ENCODE results near the gene RAB11FIP4. TPM values are rescaled to one million over a fixed set of nuclear protein-coding genes. Genes with fewer than 3 reads are reported as not detected.

RAB11FIP4 gene
- total and polyA plus RNA-seq, 7 experiments from 2014 or later: 16.1 to 82.4 (median 55.1) TPM

GRCh38 chr17:31389657-31390381 is 1.7 kb upstream of the RAB11FIP4 start:
- intact Hi-C loops (cut with micrococcal nuclease): loop anchor here (1.0 to 5.0 kb wide), 4 partner anchors 47 to 452 kb away; no protein-coding TSS in a partner anchor
- H3K4me1 ChIP-seq (ENCODE audit: control insufficient read depth in 2 of 2, insufficient read depth in 2 of 2, low read length in 2 of 2): no peaks in the 10 kb centered on the region
- Mint-ChIP-seq H3K27ac (no peak overlapping the region), H3K9me3 (peaks cover 0 to 3% (median 0%) of the 10 kb centered on the region in 11 donors), H3K4me3 (peak overlapping the region; percentile 51 to 84 (median 75)), H3K36me3 (no peaks in the 10 kb centered on the region), H3K4me1 (peaks cover 10 to 17% (median 16%) of the 10 kb centered on the region in 7 donors), H3K27me3 (peaks cover 28 to 57% (median 34%) of the 10 kb centered on the region in 5 donors)
- ChIA-PET CTCF (interaction anchor here (0.6 to 2.4 kb wide), 10 partner anchors 8 to 452 kb away, joined by 3 to 11 read pairs (median 3); no protein-coding TSS in a partner anchor), POLR2A (no interaction called here)
- no peaks in the 10 kb centered on the region for H3K9me3 ChIP-seq (ENCODE audit: control insufficient read depth in 2 of 3, low read length in 3 of 3)
- no peak for ATAC-seq
- H3K4me3 ChIP-seq (ENCODE audit: low read length): no peak overlapping the region
- H3K36me3 ChIP-seq (ENCODE audit: control insufficient read depth in 2 of 3, insufficient read depth in 3 of 3, low read length in 3 of 3): no peaks in the 10 kb centered on the region
- peak in 2 of 9 donors; percentile 13 to 19 for DNase-seq
- no peaks in the 10 kb centered on the region for H3K27me3 ChIP-seq (ENCODE audit: control insufficient read depth in 2 of 2, insufficient read depth in 2 of 2, low read length in 2 of 2)
- H3K27ac ChIP-seq (ENCODE audit: low read depth, low read length): no peak overlapping the region

GRCh38 chr17:31390426-31390747 is 1.1 kb upstream of the RAB11FIP4 start:
- peaks cover 0 to 3% (median 0%) of the 10 kb centered on the region in 11 donors for H3K9me3 Mint-ChIP-seq
- Histone ChIP-seq H3K9me3 (ENCODE audit: control insufficient read depth in 2 of 3, low read length in 3 of 3) (no peaks in the 10 kb centered on the region), H3K4me1 (ENCODE audit: control insufficient read depth in 2 of 2, insufficient read depth in 2 of 2, low read length in 2 of 2) (no peaks in the 10 kb centered on the region), H3K27me3 (ENCODE audit: control insufficient read depth in 2 of 2, insufficient read depth in 2 of 2, low read length in 2 of 2) (no peaks in the 10 kb centered on the region), H3K4me3 (ENCODE audit: low read length) (no peak overlapping the region), H3K27ac (ENCODE audit: low read depth, low read length) (no peak overlapping the region), H3K36me3 (ENCODE audit: control insufficient read depth in 2 of 3, insufficient read depth in 3 of 3, low read length in 3 of 3) (no peaks in the 10 kb centered on the region)
- H3K27ac Mint-ChIP-seq: no peak overlapping the region
- ChIA-PET POLR2A (no interaction called here), CTCF (interaction anchor here (0.6 to 2.4 kb wide), 7 partner anchors 8 to 135 kb away, joined by 3 to 11 read pairs (median 3); no protein-coding TSS in a partner anchor)
- intact Hi-C loops (cut with micrococcal nuclease): loop anchor here in 1 of 2 donors (2.0 kb wide), 1 partner anchor 46 kb away; no protein-coding TSS in a partner anchor
- DNase-seq (no peak), ATAC-seq (no peak)
- peaks cover 10 to 17% (median 16%) of the 10 kb centered on the region in 7 donors for H3K4me1 Mint-ChIP-seq
- no peaks in the 10 kb centered on the region for H3K36me3 Mint-ChIP-seq
- peaks cover 32 to 60% (median 38%) of the 10 kb centered on the region in 5 donors for H3K27me3 Mint-ChIP-seq
- peak overlapping the region; percentile 51 to 84 (median 75) for H3K4me3 Mint-ChIP-seq

GRCh38 chr17:31390748-31391495 is 553 bp upstream of the RAB11FIP4 start:
- peaks cover 37 to 64% (median 43%) of the 10 kb centered on the region in 5 donors for H3K27me3 Mint-ChIP-seq
- CTCF ChIA-PET: interaction anchor here (0.6 to 2.4 kb wide), 3 partner anchors 46 to 134 kb away, joined by 3 to 11 read pairs (median 3); no protein-coding TSS in a partner anchor
- H3K4me3 Mint-ChIP-seq: peak overlapping the region; percentile 51 to 84 (median 75)
- no peak overlapping the region for H3K27ac Mint-ChIP-seq
- H3K4me1 Mint-ChIP-seq: peaks cover 10 to 17% (median 16%) of the 10 kb centered on the region in 7 donors
- peaks cover 0 to 3% (median 0%) of the 10 kb centered on the region in 11 donors for H3K9me3 Mint-ChIP-seq
- no peaks in the 10 kb centered on the region for H3K36me3 Mint-ChIP-seq
- Histone ChIP-seq H3K36me3 (ENCODE audit: control insufficient read depth in 2 of 3, insufficient read depth in 3 of 3, low read length in 3 of 3) (no peaks in the 10 kb centered on the region), H3K4me3 (ENCODE audit: low read length) (no peak overlapping the region), H3K27ac (ENCODE audit: low read depth, low read length) (no peak overlapping the region), H3K9me3 (ENCODE audit: control insufficient read depth in 2 of 3, low read length in 3 of 3) (no peaks in the 10 kb centered on the region), H3K27me3 (ENCODE audit: control insufficient read depth in 2 of 2, insufficient read depth in 2 of 2, low read length in 2 of 2) (no peaks in the 10 kb centered on the region), H3K4me1 (ENCODE audit: control insufficient read depth in 2 of 2, insufficient read depth in 2 of 2, low read length in 2 of 2) (no peaks in the 10 kb centered on the region)
- ATAC-seq: no peak
- POLR2A ChIA-PET: no interaction called here
- peak in 1 of 9 donors; percentile 22 for DNase-seq
- intact Hi-C loops (cut with micrococcal nuclease): loop anchor here in 1 of 2 donors (2.0 kb wide), 1 partner anchor 46 kb away; no protein-coding TSS in a partner anchor

- H3K9me3 ChIP-seq (ENCODE audit: control insufficient read depth in 2 of 3, low read length in 3 of 3): no peaks in the 10 kb centered on the region
- no peaks in the 10 kb centered on the region for H3K36me3 ChIP-seq (ENCODE audit: control insufficient read depth in 2 of 3, insufficient read depth in 3 of 3, low read length in 3 of 3)
- no peaks in the 10 kb centered on the region for H3K4me1 ChIP-seq (ENCODE audit: control insufficient read depth in 2 of 2, insufficient read depth in 2 of 2, low read length in 2 of 2)
- H3K27ac Mint-ChIP-seq: no peak overlapping the region
- peak overlapping the region; percentile 56 to 86 (median 70) for H3K4me3 Mint-ChIP-seq
- H3K9me3 Mint-ChIP-seq: peaks cover 0 to 3% (median 0%) of the 10 kb centered on the region in 11 donors
- ChIA-PET CTCF (no interaction called here), POLR2A (no interaction called here)
- no peak overlapping the region for H3K27ac ChIP-seq (ENCODE audit: low read depth, low read length)
- peaks cover 37 to 75% (median 44%) of the 10 kb centered on the region in 5 donors for H3K27me3 Mint-ChIP-seq
- no peaks in the 10 kb centered on the region for H3K36me3 Mint-ChIP-seq
- ATAC-seq: no peak
- H3K27me3 ChIP-seq (ENCODE audit: control insufficient read depth in 2 of 2, insufficient read depth in 2 of 2, low read length in 2 of 2): no peaks in the 10 kb centered on the region
- no peak overlapping the region for H3K4me3 ChIP-seq (ENCODE audit: low read length)
- H3K4me1 Mint-ChIP-seq: peaks cover 10 to 17% (median 16%) of the 10 kb centered on the region in 7 donors
- DNase-seq: peak in 1 of 9 donors; percentile 23
- intact Hi-C loops (cut with micrococcal nuclease): no loop called here
Measured at GRCh38 chr17:31392002-31392855, 754 bp downstream of the RAB11FIP4 start.

- ChIA-PET CTCF (no interaction called here), POLR2A (no interaction called here)
- Histone ChIP-seq H3K27me3 (ENCODE audit: control insufficient read depth in 2 of 2, insufficient read depth in 2 of 2, low read length in 2 of 2) (no peaks in the 10 kb centered on the region), H3K9me3 (ENCODE audit: control insufficient read depth in 2 of 3, low read length in 3 of 3) (no peaks in the 10 kb centered on the region), H3K27ac (ENCODE audit: low read depth, low read length) (no peak overlapping the region), H3K4me3 (ENCODE audit: low read length) (no peak overlapping the region), H3K4me1 (ENCODE audit: control insufficient read depth in 2 of 2, insufficient read depth in 2 of 2, low read length in 2 of 2) (no peaks in the 10 kb centered on the region), H3K36me3 (ENCODE audit: control insufficient read depth in 2 of 3, insufficient read depth in 3 of 3, low read length in 3 of 3) (no peaks in the 10 kb centered on the region)
- Mint-ChIP-seq H3K27me3 (peaks cover 37 to 71% (median 44%) of the 10 kb centered on the region in 5 donors), H3K4me1 (peaks cover 10 to 17% (median 16%) of the 10 kb centered on the region in 7 donors), H3K36me3 (no peaks in the 10 kb centered on the region), H3K4me3 (peak overlapping the region; percentile 56 to 86 (median 70)), H3K9me3 (peaks cover 0 to 3% (median 0%) of the 10 kb centered on the region in 11 donors), H3K27ac (peak overlapping the region in 2 of 9 donors; percentile 2 to 33)
- ATAC-seq (no peak), DNase-seq (peak in 1 of 9 donors; percentile 20)
- intact Hi-C loops (cut with micrococcal nuclease): no loop called here
Measured at GRCh38 chr17:31392856-31393748, 1.6 kb downstream of the RAB11FIP4 start.
